Fibroblast of lung (primary cell): ENCODE data around the gene TRIM37.

Experiments used
- CTCF ChIP-seq, 2 donors: IDR thresholded peaks in 1 of 2; conservative IDR thresholded peaks in 1 of 2; 1 replicate in 1 of 2; 2 replicates in 1 of 2; pipeline ENCODE4 v1.5.1; 2011 to 2012; ENCODE audit warnings: low read length in 2 of 2, control low read depth in 1 of 2, inconsistent platforms in 1 of 2, low read depth in 1 of 2, mild to moderate bottlenecking in 1 of 2
- EZH2 ChIP-seq: IDR thresholded peaks from 2 replicates; pipeline ENCODE4 v1.5.1; 2012; ENCODE audit warnings: low read length, control low read depth, mild to moderate bottlenecking; ENCODE audit errors: missing control alignments

- TF ChIP-seq CTCF (conservative IDR thresholded peaks at IDR 0.05 in 1 of 2, IDR thresholded peaks at IDR 0.05 in 1 of 2; ENCODE audit: low read depth in 1 of 2, low read length in 2 of 2) (no peak), EZH2 (peak; percentile 71)
Measured at GRCh38 chr17:59154721-59155438, 48.2 kb upstream of the TRIM37 start, which contains the start of gene SKA2.
